ENCODE data around the gene ADARB1. TPM values are rescaled to one million over a fixed set of nuclear protein-coding genes. Genes with fewer than 3 reads are reported as not detected.

The ADARB1 gene
- total and polyA plus RNA-seq, 2 donors (not counting 1 experiment from before 2014, with no cell fraction given): 17.1 to 33.3 TPM

- Mint-ChIP-seq H3K4me1 (peaks cover 6% of the 10 kb centered on the region), H3K9me3 (ENCODE audit: insufficient read depth) (peaks cover 11% of the 10 kb centered on the region), H3K4me3 (no peak overlapping the region), H3K27me3 (peaks cover 17% of the 10 kb centered on the region), H3K27ac (no peak overlapping the region)
- Histone ChIP-seq H3K27ac (ENCODE audit: low read length in 2 of 2) (no peak overlapping the region), H3K27me3 (replicated peaks in 1 of 4; ENCODE audit: control extremely low read depth in 1 of 4, control insufficient read depth in 3 of 4, insufficient read depth in 4 of 4, low read length in 3 of 4) (peaks cover 0 to under 1% (median 0%) of the 10 kb centered on the region in 4 experiments), H2AFZ (ENCODE audit: insufficient read depth, low read depth, low read length, poor library complexity, severe bottlenecking) (no peak overlapping the region), H3K9ac (ENCODE audit: low read length) (no peak overlapping the region), H4K20me1 (ENCODE audit: control insufficient read depth, insufficient read depth, low read length, poor library complexity, severe bottlenecking) (no peaks in the 10 kb centered on the region), H3K4me2 (replicated peaks; ENCODE audit: low read depth, low read length, poor library complexity, severe bottlenecking) (no peak overlapping the region), H3K4me1 (ENCODE audit: control insufficient read depth in 2 of 2, insufficient read depth in 2 of 2, low read length in 2 of 2) (no peaks in the 10 kb centered on the region), H3K79me2 (ENCODE audit: control insufficient read depth, insufficient read depth, low read length) (no peaks in the 10 kb centered on the region), H3K4me3 (ENCODE audit: control extremely low read depth in 1 of 5, extremely low read depth in 1 of 5, insufficient read depth in 1 of 5, low read depth in 2 of 5, low read length in 4 of 5) (no peak overlapping the region), H3K36me3 (replicated peaks in 1 of 2; ENCODE audit: control extremely low read depth in 1 of 2, control insufficient read depth in 1 of 2, extremely low read depth in 1 of 2, insufficient read depth in 2 of 2, low read length in 1 of 2) (no peaks in the 10 kb centered on the region), H3K9me3 (ENCODE audit: control extremely low read depth in 1 of 3, control insufficient read depth in 2 of 3, insufficient read depth in 1 of 3, low read length in 2 of 3) (peaks cover 0 to 17% (median 0%) of the 10 kb centered on the region in 3 donors)
- ChIA-PET CTCF (interaction anchor here (0.6 kb wide), 1 partner anchor 181 kb away, joined by 3 read pairs; no protein-coding TSS in a partner anchor), POLR2A (no interaction called here)
- no peak for TF ChIP-seq CTCF (IDR thresholded peaks at IDR 0.05)
- ATAC-seq (ENCODE audit: low read depth): no peak
- intact Hi-C loops (cut with micrococcal nuclease): no loop called here
- WGBS (ENCODE audit: insufficient coverage): 95% methylated on average over 22 of the region's 22 CpGs
- no peak for DNase-seq
These were observed 48.2 kb upstream of the ADARB1 start for GRCh38 chr21:45026066-45026745.

GRCh38 chr21:45026826-45027225, 47.6 kb upstream of the ADARB1 start:
- Mint-ChIP-seq H3K4me1 (peaks cover 6% of the 10 kb centered on the region), H3K27ac (no peak overlapping the region), H3K27me3 (peaks cover 17% of the 10 kb centered on the region), H3K4me3 (no peak overlapping the region), H3K9me3 (ENCODE audit: insufficient read depth) (peaks cover 11% of the 10 kb centered on the region)
- H3K9me3 ChIP-seq (ENCODE audit: control extremely low read depth in 1 of 3, control insufficient read depth in 2 of 3, insufficient read depth in 1 of 3, low read length in 2 of 3): peaks cover 0 to 17% (median 0%) of the 10 kb centered on the region in 3 donors
- H3K27me3 ChIP-seq (replicated peaks in 1 of 4; ENCODE audit: control extremely low read depth in 1 of 4, control insufficient read depth in 3 of 4, insufficient read depth in 4 of 4, low read length in 3 of 4): peaks cover 0 to 7% (median 0%) of the 10 kb centered on the region in 4 experiments
- H4K20me1 ChIP-seq (ENCODE audit: control insufficient read depth, insufficient read depth, low read length, poor library complexity, severe bottlenecking): no peaks in the 10 kb centered on the region
- no peak overlapping the region for H3K4me3 ChIP-seq (ENCODE audit: control extremely low read depth in 1 of 5, extremely low read depth in 1 of 5, insufficient read depth in 1 of 5, low read depth in 2 of 5, low read length in 4 of 5)
- H3K4me2 ChIP-seq (replicated peaks; ENCODE audit: low read depth, low read length, poor library complexity, severe bottlenecking): no peak overlapping the region
- no peak overlapping the region for H3K9ac ChIP-seq (ENCODE audit: low read length)
- H3K79me2 ChIP-seq (ENCODE audit: control insufficient read depth, insufficient read depth, low read length): no peaks in the 10 kb centered on the region
- H3K27ac ChIP-seq (ENCODE audit: low read length in 2 of 2): no peak overlapping the region
- intact Hi-C loops (cut with micrococcal nuclease): no loop called here
- H3K36me3 ChIP-seq (replicated peaks in 1 of 2; ENCODE audit: control extremely low read depth in 1 of 2, control insufficient read depth in 1 of 2, extremely low read depth in 1 of 2, insufficient read depth in 2 of 2, low read length in 1 of 2): no peaks in the 10 kb centered on the region
- POLR2A ChIA-PET: no interaction called here
- no peak for TF ChIP-seq CTCF (IDR thresholded peaks at IDR 0.05)
- TF ChIP-seq EZH2 (IDR thresholded peaks at IDR 0.05; ENCODE audit: borderline replicate concordance, insufficient read depth, low read depth, low read length, poor library complexity, severe bottlenecking): no peak
- DNase-seq (no peak), ATAC-seq (ENCODE audit: low read depth) (no peak)
- CTCF ChIA-PET: interaction anchor here (0.6 kb wide), 1 partner anchor 182 kb away, joined by 3 read pairs; no protein-coding TSS in a partner anchor
- H3K4me1 ChIP-seq (ENCODE audit: control insufficient read depth in 2 of 2, insufficient read depth in 2 of 2, low read length in 2 of 2): no peaks in the 10 kb centered on the region
- no peak overlapping the region for H2AFZ ChIP-seq (ENCODE audit: insufficient read depth, low read depth, low read length, poor library complexity, severe bottlenecking)
- 91% methylated on average over 10 of the region's 12 CpGs for WGBS (ENCODE audit: insufficient coverage)

All from B cell (primary cell).